ENCODE data around the gene GID8. TPM values are rescaled to one million over a fixed set of nuclear protein-coding genes. Genes with fewer than 3 reads are reported as not detected.

The GID8 gene
- total RNA-seq, 1 experiment from 2014 or later: 35.6 TPM

DNA sequence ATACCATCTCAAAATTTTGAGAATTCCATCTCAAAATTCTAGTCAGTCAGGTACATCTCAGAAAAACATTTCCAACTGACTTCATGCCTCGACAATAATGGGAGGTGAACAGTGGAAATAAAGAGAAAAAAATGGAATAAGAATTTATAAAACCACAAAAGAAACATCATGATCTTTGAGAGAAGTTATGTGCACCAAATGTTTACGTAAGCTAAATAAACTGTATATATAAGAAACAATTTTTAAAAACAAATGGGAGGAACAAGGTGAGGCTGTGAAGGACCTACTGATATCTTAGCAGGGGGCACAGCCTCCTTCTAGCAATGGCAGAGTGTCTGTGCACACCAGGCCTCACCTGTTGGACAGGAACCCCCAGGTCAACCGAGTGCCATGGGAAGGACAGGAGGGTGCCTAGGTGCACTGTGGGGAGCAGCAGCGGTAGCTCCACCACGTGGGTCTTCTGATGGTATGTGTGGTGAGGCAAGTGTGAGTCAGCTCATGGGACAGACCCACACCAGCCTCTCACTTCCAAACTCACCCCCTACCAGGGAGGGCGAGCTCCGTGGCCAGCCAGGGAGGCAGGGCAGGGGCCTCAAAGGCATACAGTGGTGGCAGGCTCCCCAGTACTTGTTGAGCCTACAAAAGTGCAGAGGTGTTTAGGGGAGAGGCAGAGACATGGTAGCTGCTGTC lies 34.9 kb upstream of the GID8 start:
- ATAC-seq (no peak), DNase-seq (ENCODE audit: low read depth, low spot score) (no peak)
- no peak for TF ChIP-seq SP1 (IDR thresholded peaks at IDR 0.05; ENCODE audit: low read depth)
- TF ChIP-seq, protein P1, sequence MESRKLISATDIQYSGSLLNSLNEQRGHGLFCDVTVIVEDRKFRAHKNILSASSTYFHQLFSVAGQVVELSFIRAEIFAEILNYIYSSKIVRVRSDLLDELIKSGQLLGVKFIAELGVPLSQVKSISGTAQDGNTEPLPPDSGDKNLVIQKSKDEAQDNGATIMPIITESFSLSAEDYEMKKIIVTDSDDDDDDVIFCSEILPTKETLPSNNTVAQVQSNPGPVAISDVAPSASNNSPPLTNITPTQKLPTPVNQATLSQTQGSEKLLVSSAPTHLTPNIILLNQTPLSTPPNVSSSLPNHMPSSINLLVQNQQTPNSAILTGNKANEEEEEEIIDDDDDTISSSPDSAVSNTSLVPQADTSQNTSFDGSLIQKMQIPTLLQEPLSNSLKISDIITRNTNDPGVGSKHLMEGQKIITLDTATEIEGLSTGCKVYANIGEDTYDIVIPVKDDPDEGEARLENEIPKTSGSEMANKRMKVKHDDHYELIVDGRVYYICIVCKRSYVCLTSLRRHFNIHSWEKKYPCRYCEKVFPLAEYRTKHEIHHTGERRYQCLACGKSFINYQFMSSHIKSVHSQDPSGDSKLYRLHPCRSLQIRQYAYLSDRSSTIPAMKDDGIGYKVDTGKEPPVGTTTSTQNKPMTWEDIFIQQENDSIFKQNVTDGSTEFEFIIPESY (IDR thresholded peaks at IDR 0.05; ENCODE audit: extremely low read depth, insufficient replicate concordance, low read length): no peak
- TF ChIP-seq POLR2AphosphoS5 (IDR thresholded peaks at IDR 0.05; ENCODE audit: low read depth, low read length): 0 out of 2 replicates have a peak, but pooled peaks have one; percentile 7
- TF ChIP-seq CEBPB (IDR thresholded peaks at IDR 0.05; ENCODE audit: low read depth): no peak
- no peak for TF ChIP-seq EGR1 (IDR thresholded peaks at IDR 0.05; ENCODE audit: low read depth)
- peaks cover 31% of the 10 kb centered on the region for H3K79me2 ChIP-seq (ENCODE audit: insufficient read depth, low read length)
- ChIA-PET POLR2A (no interaction called here), CTCF (interaction anchor here (0.8 to 2.0 kb wide), 2 partner anchors 9 to 13 kb away, joined by 3 to 4 read pairs; no protein-coding TSS in a partner anchor), RAD21 (ENCODE audit: low non-redundant PET in 1 of 2, low total read pairs in 2 of 2, uncharacterized antibody in 2 of 2, unreplicated experiment in 2 of 2) (no interaction called here)
- peaks cover 51 to 62% of the 10 kb centered on the region in 2 experiments for H3K36me3 ChIP-seq (ENCODE audit: control insufficient read depth in 1 of 2, insufficient read depth in 2 of 2, low read length in 2 of 2)
- H3K4me1 ChIP-seq (ENCODE audit: control insufficient read depth in 1 of 2, insufficient read depth in 2 of 2, low read length in 2 of 2): peaks cover 5 to 19% of the 10 kb centered on the region in 2 experiments; a peak in 3 of 4 replicates
- H3K27me3 ChIP-seq (ENCODE audit: insufficient read depth, low read length): no peaks in the 10 kb centered on the region
- no peak overlapping the region for H3K4me3 ChIP-seq (replicated peaks in 1 of 2; ENCODE audit: low read depth in 1 of 2, low read length in 2 of 2)
- H3K9me3 ChIP-seq (ENCODE audit: control insufficient read depth in 1 of 2, insufficient read depth in 1 of 2, low read depth in 1 of 2, low read length in 2 of 2): no peaks in the 10 kb centered on the region
- H2AFZ ChIP-seq (ENCODE audit: low read depth, low read length, poor library complexity, severe bottlenecking): no peak overlapping the region
- no peak overlapping the region; the same call in 1 of the 2 replicates for H3K27ac ChIP-seq (ENCODE audit: low read depth, low read length)
- H4K20me1 ChIP-seq (ENCODE audit: insufficient read depth): no peaks in the 10 kb centered on the region; the same call in 1 of the 2 replicates
- no peak overlapping the region for H3K4me2 ChIP-seq (ENCODE audit: low read length)
- no peaks in the 10 kb centered on the region for H3K9me2 ChIP-seq (ENCODE audit: insufficient read depth)
- BruUV-seq (replicated peaks): no TSS peak
- no peak overlapping the region for H3K9ac ChIP-seq (ENCODE audit: low read length)
- intact Hi-C loops (cut with micrococcal nuclease): no loop called here

DNA sequence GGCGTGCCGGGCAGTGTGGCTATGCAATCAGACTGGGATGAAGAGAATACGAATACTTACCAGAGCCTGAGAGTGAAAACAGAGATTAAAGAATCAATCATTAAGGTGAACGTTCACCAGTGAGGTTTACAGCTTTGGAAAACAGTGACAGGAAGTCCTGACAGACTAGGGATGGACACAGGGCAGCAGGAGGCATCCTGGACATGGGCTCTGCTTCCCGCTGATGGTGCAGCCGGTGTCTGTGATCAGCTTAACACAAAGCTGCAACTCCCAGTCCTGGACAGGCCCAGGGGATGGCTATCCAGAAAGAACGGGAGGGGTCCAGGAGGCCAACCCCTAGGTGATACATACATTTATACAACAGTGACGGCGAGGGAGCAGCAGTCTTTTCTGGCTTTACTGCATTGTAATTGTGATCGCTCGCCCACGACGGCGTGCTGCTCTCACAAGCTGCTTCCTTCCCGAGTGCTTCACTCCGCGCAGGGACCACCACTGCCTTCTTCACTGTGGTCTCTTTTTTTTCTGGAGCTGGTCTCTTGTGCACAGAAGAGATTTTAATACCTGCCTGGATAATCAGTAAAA lies 32.3 kb upstream of the GID8 start:
- Histone ChIP-seq H4K20me1 (ENCODE audit: insufficient read depth) (peaks cover 5% of the 10 kb centered on the region; the same call in 1 of the 2 replicates), H3K9ac (ENCODE audit: low read length) (no peak overlapping the region), H3K4me3 (replicated peaks in 1 of 2; ENCODE audit: low read depth in 1 of 2, low read length in 2 of 2) (no peak overlapping the region), H3K4me1 (ENCODE audit: control insufficient read depth in 1 of 2, insufficient read depth in 2 of 2, low read length in 2 of 2) (peaks cover 0 to 10% of the 10 kb centered on the region in 2 experiments; a peak in 3 of 4 replicates), H2AFZ (ENCODE audit: low read depth, low read length, poor library complexity, severe bottlenecking) (no peak overlapping the region), H3K79me2 (ENCODE audit: insufficient read depth, low read length) (peaks cover 57% of the 10 kb centered on the region), H3K27ac (ENCODE audit: low read depth, low read length) (no peak overlapping the region), H3K4me2 (ENCODE audit: low read length) (no peak overlapping the region), H3K9me3 (ENCODE audit: control insufficient read depth in 1 of 2, insufficient read depth in 1 of 2, low read depth in 1 of 2, low read length in 2 of 2) (no peaks in the 10 kb centered on the region), H3K9me2 (ENCODE audit: insufficient read depth) (no peaks in the 10 kb centered on the region), H3K27me3 (ENCODE audit: insufficient read depth, low read length) (no peaks in the 10 kb centered on the region), H3K36me3 (ENCODE audit: control insufficient read depth in 1 of 2, insufficient read depth in 2 of 2, low read length in 2 of 2) (peaks cover 69 to 86% of the 10 kb centered on the region in 2 experiments)
- DNase-seq (ENCODE audit: low read depth, low spot score) (no peak), ATAC-seq (no peak)
- ChIA-PET RAD21 (ENCODE audit: low non-redundant PET in 1 of 2, low total read pairs in 2 of 2, uncharacterized antibody in 2 of 2, unreplicated experiment in 2 of 2) (no interaction called here), POLR2A (no interaction called here), CTCF (no interaction called here)
- no TSS peak for BruUV-seq (replicated peaks)
- intact Hi-C loops (cut with micrococcal nuclease): no loop called here
- TF ChIP-seq POLR2A (IDR thresholded peaks at IDR 0.05; ENCODE audit: borderline replicate concordance, extremely low read depth, insufficient read depth, insufficient read length): no peak
- TF ChIP-seq CTCF (IDR thresholded peaks at IDR 0.05 in 2 of 3, conservative IDR thresholded peaks at IDR 0.05 in 1 of 3; ENCODE audit: borderline replicate concordance in 1 of 3, insufficient read depth in 1 of 3, low read depth in 2 of 3, low read length in 2 of 3): no peak
- no peak for TF ChIP-seq POLR2AphosphoS5 (IDR thresholded peaks at IDR 0.05; ENCODE audit: low read depth, low read length)
- TF ChIP-seq ZFX (IDR thresholded peaks at IDR 0.05): no peak
- no peak for TF ChIP-seq MAX (IDR thresholded peaks at IDR 0.05)
- TF ChIP-seq SIN3A (IDR thresholded peaks at IDR 0.05; ENCODE audit: low read depth): no peak
- no peak for TF ChIP-seq ATF3 (IDR thresholded peaks at IDR 0.05)
